Fibroblast of skin of left quadriceps (primary cell): ENCODE measurements around the gene ESR1.

ENCODE experiments used
- DNase-seq, 2 experiments: peaks; one replicate each; pipeline ENCODE4 v3.0.0-alpha.2; 2013; ENCODE audit warnings: low read depth in 2 of 2

Gene ESR1

DNA sequence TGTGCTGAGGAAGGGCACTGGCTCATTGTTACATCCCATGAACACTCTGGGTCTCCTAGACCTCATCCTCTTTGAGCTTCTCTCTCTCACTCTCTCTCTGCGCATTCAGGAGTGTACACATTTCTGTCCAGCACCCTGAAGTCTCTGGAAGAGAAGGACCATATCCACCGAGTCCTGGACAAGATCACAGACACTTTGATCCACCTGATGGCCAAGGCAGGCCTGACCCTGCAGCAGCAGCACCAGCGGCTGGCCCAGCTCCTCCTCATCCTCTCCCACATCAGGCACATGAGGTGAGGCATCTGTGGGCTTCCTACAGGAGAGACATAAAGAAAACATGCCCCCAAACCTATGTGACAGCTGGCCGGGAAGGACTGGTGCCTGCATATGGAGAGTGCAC lies 286.8 kb downstream of the ESR1 start:
- DNase-seq, result no peak

DNA sequence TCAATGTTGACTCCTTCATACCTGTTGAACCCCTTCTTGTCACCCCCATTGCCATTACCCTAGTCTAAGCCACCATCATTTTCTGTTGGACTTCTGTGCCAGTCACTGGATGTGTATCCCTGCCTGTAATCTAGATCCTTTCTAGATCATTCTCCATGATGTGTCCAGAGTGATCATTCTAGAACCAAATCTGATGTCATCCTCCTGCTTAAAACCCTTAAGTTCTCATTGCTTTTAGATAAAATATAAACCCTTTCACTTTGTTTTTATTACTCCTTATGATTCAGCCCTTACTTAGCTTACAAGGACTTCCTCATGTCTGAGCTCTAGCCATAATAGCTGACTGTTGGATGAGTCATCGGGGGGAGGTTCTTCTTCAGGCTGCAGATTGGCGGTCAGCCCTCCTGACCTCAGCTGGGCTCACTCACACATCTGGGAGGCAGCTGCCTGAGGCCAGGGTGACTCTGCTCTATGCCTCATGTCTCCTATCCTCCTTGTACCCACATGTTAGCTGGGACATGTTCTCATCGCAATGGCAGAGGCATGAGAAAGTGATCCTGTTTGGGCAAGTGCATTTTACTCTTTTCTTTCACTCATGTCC lies 287.6 kb downstream of the ESR1 start:
- peak; percentile 98 for DNase-seq

DNA sequence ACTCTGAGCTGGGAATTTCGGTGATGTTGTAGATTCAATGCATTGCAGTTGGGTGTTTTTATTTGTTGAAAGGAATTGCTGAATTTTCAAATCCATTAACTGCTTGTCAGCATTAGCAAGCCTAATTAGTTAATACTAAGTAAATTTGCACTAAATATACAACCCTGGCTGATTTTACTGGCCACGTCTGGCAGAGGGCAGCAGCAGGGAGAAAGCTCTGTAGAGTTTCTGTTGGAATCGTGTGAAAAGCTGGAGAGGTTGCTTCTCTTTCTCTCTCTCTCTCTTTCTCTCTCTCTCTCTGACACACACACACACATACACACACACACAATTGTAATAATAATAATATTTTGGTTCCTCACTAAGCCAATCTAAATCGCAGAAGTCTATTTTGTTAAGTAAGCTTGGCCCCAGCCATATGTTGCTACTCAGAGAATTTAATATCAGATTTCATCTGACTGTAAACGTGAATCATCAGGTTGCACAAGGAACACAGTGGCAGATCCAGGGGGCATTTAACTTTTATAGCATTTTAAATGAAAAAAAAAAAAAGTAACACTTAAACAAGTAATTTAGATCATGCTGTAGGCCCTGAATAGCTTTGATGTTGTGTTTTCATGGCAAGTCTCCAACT lies 289.5 kb downstream of the ESR1 start:
- peak; percentile 88 for DNase-seq

DNA sequence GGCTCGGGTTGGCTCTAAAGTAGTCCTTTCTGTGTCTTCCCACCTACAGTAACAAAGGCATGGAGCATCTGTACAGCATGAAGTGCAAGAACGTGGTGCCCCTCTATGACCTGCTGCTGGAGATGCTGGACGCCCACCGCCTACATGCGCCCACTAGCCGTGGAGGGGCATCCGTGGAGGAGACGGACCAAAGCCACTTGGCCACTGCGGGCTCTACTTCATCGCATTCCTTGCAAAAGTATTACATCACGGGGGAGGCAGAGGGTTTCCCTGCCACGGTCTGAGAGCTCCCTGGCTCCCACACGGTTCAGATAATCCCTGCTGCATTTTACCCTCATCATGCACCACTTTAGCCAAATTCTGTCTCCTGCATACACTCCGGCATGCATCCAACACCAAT lies 291.2 kb downstream of the ESR1 start:
- DNase-seq, result no peak

DNA sequence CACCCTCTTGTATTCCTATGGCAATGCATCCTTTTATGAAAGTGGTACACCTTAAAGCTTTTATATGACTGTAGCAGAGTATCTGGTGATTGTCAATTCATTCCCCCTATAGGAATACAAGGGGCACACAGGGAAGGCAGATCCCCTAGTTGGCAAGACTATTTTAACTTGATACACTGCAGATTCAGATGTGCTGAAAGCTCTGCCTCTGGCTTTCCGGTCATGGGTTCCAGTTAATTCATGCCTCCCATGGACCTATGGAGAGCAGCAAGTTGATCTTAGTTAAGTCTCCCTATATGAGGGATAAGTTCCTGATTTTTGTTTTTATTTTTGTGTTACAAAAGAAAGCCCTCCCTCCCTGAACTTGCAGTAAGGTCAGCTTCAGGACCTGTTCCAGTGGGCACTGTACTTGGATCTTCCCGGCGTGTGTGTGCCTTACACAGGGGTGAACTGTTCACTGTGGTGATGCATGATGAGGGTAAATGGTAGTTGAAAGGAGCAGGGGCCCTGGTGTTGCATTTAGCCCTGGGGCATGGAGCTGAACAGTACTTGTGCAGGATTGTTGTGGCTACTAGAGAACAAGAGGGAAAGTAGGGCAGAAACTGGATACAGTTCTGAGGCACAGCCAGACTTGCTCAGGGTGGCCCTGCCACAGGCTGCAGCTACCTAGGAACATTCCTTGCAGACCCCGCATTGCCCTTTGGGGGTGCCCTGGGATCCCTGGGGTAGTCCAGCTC lies 292.1 kb downstream of the ESR1 start:
- DNase-seq, result no peak

DNA sequence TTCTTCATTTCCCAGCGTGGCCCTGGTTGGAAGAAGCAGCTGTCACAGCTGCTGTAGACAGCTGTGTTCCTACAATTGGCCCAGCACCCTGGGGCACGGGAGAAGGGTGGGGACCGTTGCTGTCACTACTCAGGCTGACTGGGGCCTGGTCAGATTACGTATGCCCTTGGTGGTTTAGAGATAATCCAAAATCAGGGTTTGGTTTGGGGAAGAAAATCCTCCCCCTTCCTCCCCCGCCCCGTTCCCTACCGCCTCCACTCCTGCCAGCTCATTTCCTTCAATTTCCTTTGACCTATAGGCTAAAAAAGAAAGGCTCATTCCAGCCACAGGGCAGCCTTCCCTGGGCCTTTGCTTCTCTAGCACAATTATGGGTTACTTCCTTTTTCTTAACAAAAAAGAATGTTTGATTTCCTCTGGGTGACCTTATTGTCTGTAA lies 292.7 kb downstream of the ESR1 start:
- DNase-seq, result no peak

DNA sequence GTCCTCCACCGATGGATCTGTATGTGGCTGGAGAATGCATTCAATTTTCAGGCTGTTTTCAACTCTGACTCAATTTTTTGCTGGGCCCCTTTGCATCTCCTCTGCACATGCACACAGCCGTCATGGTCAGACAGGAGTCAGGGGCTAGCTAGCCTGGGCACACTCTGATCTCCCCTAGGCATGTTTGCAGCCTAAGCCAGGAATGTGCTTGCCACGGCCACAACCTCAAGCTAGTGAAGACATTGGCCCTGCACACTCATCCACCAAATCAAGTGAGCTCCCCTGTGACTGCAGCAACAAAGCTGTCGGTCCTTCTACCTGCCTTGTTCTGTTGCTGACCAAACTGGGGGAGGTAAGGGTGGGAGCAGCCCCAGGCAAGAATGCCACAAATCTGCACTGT lies 300.5 kb downstream of the ESR1 start:
- no peak for DNase-seq

DNA sequence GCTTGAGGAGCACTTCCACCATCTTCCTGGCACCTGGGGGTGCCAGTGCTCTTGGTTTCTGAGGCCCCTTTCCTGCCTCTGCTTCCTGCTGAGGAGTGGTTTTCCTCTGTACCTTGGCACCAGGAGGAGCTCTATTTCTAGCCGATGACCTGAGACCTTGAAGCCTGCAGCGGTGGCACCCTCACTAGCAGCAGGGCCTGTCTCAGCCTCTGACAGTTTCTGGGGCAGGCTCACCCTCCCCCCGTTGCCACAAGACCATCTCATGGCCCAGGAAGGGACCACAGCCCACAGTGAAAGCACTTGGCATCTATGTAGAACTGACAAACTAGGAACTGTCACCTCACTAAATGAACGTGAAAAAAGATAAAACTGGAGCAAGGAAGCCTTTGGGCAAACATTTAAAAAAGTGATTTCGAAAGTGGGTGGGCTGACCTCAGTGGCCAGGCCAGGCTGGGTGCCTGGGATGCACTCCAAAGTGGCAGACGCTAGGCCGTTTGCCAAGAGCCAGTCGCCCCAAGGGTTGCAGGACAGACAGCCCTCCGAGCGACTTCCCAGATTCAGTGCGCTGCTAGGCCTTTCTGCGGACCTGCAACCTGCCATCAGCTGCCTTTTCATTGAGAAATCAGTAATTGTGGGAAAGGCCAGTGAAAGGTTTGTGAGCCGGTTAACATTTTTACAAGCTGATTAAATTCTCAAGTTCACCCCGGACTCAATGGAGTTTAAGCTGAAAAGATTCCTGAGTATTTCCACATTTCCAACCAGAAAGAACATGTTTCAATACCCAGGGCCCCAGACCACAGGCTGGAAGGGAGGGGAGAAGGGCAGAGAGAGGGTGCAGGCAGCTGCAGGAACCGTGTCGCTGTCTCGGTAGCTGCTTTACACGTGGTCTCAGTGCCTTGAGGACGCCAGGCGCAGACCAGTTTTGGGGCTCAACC lies 303.7 kb downstream of the ESR1 start:
- no peak for DNase-seq

DNA sequence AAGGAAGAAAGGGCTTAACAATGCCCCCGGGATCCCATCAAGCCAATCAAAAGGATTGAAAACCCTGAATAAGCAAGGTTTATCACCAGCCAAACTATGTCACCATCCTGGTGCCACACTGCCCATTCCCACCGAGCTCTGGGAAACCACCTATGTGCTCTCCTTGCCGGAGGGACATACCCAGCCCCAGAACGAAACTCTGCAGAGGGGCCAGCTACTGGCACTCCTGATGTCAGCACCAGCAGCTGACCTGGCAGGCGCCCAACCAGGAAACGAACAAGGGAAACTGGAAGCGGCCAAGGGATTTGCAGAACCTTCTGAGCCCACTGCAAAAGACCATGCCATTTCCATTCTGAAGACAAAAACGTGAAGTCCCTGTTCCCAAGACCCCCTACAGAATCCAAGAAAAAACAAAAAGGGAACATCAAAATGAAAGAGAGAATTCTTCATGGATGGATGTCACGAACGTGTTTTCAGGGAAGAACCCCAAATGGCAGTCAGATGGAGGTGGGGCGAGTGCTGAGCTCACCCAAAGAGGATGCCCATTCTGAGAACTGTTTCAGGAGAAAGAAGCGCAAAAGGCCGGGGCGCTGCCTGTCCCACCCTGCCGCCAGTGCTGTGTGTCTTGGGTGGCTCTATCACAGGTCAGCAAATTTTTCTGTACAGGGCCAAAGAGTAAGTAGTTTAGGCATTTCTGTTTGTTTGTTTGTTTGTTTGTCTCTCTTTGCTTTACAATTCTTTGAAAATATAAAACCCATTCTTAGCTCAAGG lies 305.2 kb downstream of the ESR1 start:
- DNase-seq, result no peak

DNA sequence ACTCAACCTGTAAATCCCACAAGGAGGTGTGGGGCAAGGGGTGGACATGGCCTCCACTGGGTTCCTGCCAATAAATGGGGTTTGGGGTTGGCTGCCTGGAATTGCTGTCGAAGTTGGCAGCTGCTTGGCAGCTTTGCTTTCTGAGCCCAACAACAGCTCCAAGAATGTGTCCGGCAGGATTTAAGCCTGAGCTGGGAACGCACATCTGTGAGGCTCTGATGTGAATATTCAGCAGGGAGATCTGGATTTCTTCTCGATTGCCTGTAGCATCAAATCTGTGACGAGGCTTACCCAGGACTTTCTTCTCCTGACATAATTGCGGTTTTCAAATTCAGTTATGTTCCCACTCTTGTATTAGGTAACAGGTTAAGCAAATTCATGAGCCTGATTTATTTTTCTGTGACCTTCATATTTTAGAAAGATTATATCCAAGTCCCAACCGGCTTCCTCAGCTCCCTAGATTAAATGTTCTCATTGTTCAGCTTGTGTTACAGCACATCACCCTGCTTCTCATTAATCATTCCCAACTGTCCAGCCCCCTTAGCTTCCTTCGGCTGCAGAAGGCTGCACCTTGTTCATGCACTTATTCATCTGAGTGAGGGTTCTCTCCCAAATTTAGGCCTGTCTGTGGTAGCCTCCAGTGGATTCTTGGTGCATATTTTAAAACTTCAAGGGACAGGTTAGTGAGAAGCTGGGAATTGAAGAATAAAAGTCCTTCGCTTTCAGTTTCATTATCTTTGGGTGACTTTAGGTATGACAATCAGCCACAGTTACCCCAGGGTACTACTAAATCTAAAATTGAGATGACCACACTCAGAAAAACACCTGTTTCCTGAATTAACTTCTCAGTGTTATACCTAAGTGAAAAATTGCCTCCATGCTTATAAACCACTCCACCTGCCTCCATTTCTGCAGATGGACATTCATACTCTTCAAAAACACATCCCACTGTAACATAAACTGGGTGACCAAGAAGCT lies 310.0 kb downstream of the ESR1 start:
- DNase-seq, result no peak

DNA sequence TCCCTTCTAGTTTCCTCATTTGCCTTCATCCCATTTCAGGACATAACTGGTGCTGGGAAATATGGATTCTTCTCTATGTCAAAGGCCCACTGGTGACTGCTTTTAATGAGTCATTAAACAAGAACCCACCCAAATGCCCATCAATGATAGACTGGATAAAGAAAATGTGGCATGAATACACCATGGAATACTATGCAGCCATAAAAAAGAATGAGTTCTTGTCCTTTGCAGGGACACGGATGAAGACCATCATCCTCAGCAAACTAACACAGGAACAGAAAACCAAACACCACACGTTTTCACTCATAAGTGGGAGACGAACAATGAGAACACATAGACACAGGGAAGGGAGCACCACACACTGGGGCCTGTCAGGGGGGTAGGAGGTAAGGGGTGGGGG lies 310.7 kb downstream of the ESR1 start:
- no peak for DNase-seq

DNA sequence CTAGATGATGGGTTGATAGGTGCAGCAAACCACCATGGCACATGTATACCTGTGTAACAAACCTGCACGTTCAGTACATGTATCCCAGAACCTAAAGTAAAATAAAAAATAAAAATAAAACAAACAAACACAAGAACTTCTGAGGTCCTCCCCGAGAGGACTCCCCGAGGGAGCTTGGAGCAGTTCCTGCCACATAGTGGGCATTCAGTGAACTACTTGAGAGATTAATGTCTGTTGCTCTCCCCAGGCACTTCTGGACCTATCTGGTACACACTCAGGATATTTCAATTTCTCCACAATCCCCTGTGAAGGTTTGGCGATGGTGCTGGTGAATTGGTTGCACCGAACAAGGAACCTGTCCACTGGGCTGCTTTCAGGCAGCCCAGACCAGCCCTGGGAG lies 311.2 kb downstream of the ESR1 start:
- no peak for DNase-seq

DNA sequence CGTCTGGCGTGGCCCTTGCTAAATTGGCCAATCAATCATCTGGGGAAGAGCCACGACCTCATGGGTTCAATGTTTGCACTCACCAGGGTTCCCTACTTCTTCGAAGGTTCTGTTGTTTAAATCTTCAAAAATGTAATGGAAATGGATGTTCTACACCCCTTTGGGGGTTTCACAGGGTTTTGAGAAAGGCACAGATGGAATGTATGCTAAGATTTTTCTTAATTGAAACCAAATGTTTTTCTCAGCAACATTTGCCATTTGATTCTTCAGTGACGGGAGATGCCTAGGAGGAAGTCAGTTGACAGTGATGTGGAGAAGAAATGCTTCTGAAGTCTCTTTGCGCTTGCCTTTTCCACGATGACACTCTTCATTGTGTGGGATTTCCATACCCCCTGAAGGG lies 312.3 kb downstream of the ESR1 start:
- DNase-seq, result peak in 1 of 2 experiments; percentile 14

DNA sequence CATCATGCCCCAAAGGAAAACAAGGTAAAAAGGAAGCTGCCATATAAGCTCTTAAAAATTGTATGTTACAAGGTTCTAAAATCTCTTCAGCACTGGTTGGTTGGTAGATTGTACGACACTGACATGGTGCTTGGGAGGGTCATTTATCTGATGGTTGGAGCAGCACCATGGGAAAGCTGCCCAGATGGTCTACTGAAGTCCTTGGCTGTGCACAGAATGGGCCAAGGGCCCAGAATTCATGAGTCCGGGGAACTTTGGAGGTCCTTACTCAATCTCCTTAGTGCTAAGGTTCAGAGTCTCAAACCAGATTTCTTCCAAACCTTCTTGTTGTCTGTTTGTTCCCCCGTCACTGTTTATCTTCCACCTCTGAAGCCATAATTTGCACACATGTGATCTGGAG lies 314.4 kb downstream of the ESR1 start:
- DNase-seq, result no peak

DNA sequence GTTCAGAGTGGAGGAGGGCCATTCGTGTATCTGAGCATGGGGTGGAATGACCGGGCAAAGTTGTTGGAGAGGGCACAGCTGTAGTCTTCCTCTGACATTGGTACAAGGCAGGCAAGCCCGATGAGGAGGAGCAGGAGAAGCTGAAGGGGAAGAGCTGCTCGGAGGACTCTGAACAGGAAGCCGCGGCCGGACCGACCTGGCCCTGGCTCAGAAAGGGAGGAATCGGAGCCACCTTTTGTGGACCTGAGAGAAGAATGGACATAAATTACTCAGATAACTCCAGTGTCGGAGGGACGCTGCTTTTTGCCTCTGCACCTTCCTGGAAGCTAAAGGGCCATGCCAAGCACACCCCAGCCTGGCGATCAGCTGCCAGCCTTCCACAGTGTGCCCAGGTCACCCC lies 315.0 kb downstream of the ESR1 start:
- DNase-seq, result no peak

DNA sequence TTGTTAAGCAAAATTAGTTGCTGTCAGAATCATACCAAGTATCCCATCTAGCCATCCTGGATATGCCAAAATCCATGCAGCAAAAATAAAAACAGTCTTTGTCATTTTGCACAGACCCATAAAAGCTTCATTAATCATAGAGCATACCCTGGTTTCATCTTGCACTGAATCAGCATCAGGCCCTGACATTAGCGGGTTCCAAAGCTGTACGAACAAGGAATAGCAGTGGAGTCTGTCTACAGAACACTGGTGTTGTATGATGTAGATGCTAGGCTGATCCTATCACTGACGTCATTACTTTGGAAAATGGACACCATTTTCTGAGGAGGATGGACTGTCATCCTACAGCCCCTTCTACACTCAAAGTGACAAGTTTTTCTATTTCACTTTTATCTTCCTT lies 315.6 kb downstream of the ESR1 start:
- DNase-seq, result no peak

DNA sequence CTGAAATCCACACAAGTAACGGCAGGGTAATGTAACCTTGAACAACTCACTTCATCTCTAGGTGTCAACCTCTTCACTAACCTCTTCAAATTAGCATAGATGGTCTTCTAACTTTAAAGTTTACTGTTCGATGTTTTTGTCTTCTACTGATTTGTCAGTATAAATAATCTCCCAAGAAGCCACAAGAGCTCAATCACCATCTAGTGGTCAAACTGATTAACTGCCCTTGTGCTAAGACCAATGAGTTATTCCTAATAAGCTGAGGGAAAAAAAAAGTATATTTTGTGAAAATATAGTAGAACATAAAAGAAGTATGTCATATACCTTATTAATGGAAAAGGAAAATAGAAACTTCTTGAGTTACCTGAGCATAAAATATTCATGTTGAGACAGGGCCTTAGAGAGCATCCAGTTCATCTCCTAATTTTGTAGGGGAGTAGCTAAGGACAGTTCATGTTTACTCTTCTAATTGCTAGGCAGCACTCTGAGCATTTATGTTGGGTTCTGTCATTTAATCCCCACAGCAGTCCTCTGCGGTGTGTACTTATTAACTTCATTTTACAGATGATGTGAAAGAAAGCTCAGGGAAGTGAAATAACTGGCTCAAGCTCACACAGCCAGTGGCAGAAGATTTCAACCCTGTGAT lies 317.1 kb downstream of the ESR1 start:
- peak; percentile 40 to 43 for DNase-seq

DNA sequence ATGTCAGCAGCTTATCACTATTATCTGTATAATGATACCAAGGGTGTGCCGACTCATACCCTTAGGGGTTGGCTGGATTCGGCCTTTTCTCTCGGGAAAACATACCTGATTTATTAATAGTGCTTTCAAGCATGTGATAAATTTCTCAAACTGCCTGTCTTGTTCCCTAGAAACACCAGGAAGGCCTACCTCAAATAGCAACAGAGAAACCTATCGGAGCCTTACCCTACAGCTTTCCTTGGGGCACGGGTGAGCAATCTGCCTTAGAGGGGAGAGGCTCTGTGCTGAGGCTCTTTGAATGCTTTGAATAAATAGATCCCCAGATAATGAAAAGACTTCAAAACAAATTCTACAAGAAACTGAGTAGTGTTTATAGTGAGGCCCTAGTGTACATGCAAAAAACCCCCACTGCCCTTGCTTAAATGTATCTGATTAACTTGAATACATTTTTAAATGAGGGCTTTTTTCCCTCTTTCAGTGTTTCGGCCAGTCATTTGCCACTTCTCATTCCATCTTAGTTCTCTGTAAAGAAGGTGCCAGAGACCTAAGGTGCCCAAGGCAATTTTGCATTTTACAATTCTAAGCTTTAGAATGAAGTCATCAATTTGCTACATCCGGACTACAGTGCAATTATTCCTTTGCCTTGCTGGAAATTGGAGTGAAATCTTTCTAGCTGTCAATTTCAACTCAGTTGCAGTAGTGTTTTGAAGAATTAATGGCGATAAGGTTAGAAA lies 320.1 kb downstream of the ESR1 start:
- DNase-seq, result no peak

DNA sequence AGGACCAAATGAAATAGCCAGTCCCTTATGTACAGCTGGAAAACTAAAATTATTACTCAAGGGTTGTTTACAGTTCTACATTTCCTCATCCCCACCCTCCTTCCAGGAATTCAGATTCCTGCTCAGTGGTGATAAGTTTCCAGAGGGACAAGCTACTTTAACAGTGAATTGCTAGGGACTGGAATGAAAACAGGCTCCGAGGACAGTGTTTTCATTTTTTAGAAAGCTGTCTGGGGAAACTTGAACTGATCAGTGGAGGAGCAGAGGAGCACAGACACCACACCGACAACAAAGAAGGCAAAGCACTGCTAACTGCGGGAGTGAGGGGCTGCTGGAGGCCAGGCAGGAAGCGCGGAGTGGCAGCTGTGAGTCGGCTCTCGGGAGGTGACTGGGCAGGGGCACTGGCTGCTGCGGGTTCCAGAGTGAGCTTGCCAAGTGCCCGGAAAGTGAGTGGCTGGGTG lies 322.2 kb downstream of the ESR1 start:
- DNase-seq, result no peak
